HPDE6-E6E7 (cell line): ENCODE data around the gene NBPF3.

Source experiments
- DNase-seq: peaks from one replicate; pipeline ENCODE4 v3.0.0; 2011; ENCODE audit warnings: missing footprints; ENCODE audit errors: extremely low spot score

The NBPF3 gene

GRCh38 chr1:21494196-21494595 lies 54.3 kb downstream of the NBPF3 start:
- no peak for DNase-seq

GRCh38 chr1:21495225-21495820 lies 55.4 kb downstream of the NBPF3 start:
- DNase-seq: no peak

GRCh38 chr1:21496063-21496462 lies 56.1 kb downstream of the NBPF3 start:
- DNase-seq: no peak

GRCh38 chr1:21496886-21497285 lies 56.9 kb downstream of the NBPF3 start:
- DNase-seq: no peak

- DNase-seq: no peak
These were observed 57.6 kb downstream of the NBPF3 start for GRCh38 chr1:21497466-21498061.

- no peak for DNase-seq
These were observed 59.5 kb downstream of the NBPF3 start for GRCh38 chr1:21499283-21499950.

- no peak for DNase-seq
These were observed 63.9 kb downstream of the NBPF3 start for GRCh38 chr1:21503706-21504377.

GRCh38 chr1:21506804-21507203 lies 66.9 kb downstream of the NBPF3 start:
- DNase-seq: no peak

GRCh38 chr1:21507511-21508270 lies 67.8 kb downstream of the NBPF3 start:
- DNase-seq: no peak

GRCh38 chr1:21508580-21509350 lies 68.8 kb downstream of the NBPF3 start:
- peak; percentile 60 for DNase-seq

- DNase-seq: no peak
These were observed 69.6 kb downstream of the NBPF3 start, which contains the start of gene ALPL for GRCh38 chr1:21509351-21510112. Gene ALPL (plus strand): TSS chr1:21509423. CDS start chr1:21554082, 44,659 bp downstream.

- DNase-seq: no peak
These were observed 70.2 kb downstream of the NBPF3 start for GRCh38 chr1:21510113-21510493.

GRCh38 chr1:21510885-21511578 lies 71.1 kb downstream of the NBPF3 start:
- no peak for DNase-seq

- no peak for DNase-seq
These were observed 71.9 kb downstream of the NBPF3 start for GRCh38 chr1:21511579-21512522.

GRCh38 chr1:21514245-21514644 lies 74.3 kb downstream of the NBPF3 start:
- DNase-seq: no peak

- no peak for DNase-seq
These were observed 77.2 kb downstream of the NBPF3 start for GRCh38 chr1:21517161-21517589.

GRCh38 chr1:21517660-21518480 lies 77.9 kb downstream of the NBPF3 start:
- DNase-seq: no peak
